Liver (tissue), 9 donors: ENCODE measurements around the gene PLEKHA7. TPM values are rescaled to one million over a fixed set of nuclear protein-coding genes. Genes with fewer than 3 reads are reported as not detected.

ENCODE experiments used
- DNase-seq: peaks from one replicate; pipeline ENCODE4 v3.0.0-alpha.2; 2017; ENCODE audit warnings: low spot score
- H3K27ac ChIP-seq, 2 donors: one replicate each; pipeline ENCODE4 v1.7.0; 2013; ENCODE audit warnings: inconsistent platforms in 2 of 2, low read length in 2 of 2, control low read depth in 1 of 2, low read depth in 1 of 2, mild to moderate bottlenecking in 1 of 2
- H3K27me3 ChIP-seq, 4 donors: one replicate each; pipeline versions ENCODE4 v1.6.1 to v1.7.0; 2013; ENCODE audit warnings: low read length in 3 of 4, inconsistent platforms in 1 of 4, mild to moderate bottlenecking in 1 of 4, moderate library complexity in 1 of 4; ENCODE audit not compliant: control insufficient read depth in 4 of 4, insufficient read depth in 4 of 4
- H3K36me3 ChIP-seq, 4 donors: one replicate each; pipeline versions ENCODE4 v1.6.1 to v1.7.0; 2013; ENCODE audit warnings: low read length in 3 of 4, mild to moderate bottlenecking in 3 of 4, low read depth in 1 of 4, moderate library complexity in 1 of 4; ENCODE audit not compliant: control insufficient read depth in 4 of 4, insufficient read depth in 3 of 4
- H3K4me1 ChIP-seq, 4 donors: one replicate each; pipeline versions ENCODE4 v1.6.1 to v1.7.0; 2013; ENCODE audit warnings: low read length in 3 of 4, mild to moderate bottlenecking in 3 of 4, moderate library complexity in 1 of 4; ENCODE audit not compliant: control insufficient read depth in 4 of 4, insufficient read depth in 4 of 4
- H3K4me3 ChIP-seq, 3 donors: one replicate each; pipeline versions ENCODE4 v1.6.1 to v1.7.0; 2013; ENCODE audit warnings: low read length in 3 of 3, control low read depth in 1 of 3, low read depth in 1 of 3, mild to moderate bottlenecking in 1 of 3
- H3K9ac ChIP-seq, 2 donors: one replicate each; pipeline ENCODE4 v1.7.0; 2013; ENCODE audit warnings: low read length in 2 of 2, mild to moderate bottlenecking in 2 of 2, moderate library complexity in 2 of 2, control low read depth in 1 of 2, low read depth in 1 of 2
- H3K9me3 ChIP-seq, 4 donors: one replicate each; pipeline versions ENCODE4 v1.6.1 to v1.7.0; 2013; ENCODE audit warnings: low read length in 3 of 4; ENCODE audit not compliant: control insufficient read depth in 4 of 4
- ATF3 ChIP-seq: IDR thresholded peaks from 2 replicates; pipeline ENCODE4 v1.6.1; 2016; ENCODE audit warnings: antibody characterized with exemption
- CTCF ChIP-seq: fragments of 150-350 bp; IDR thresholded peaks from 2 replicates; pipeline ENCODE4 v1.5.1; 2017; ENCODE audit warnings: improper control_type of control experiment, low read depth, low read length; ENCODE audit not compliant: missing input control
- EGR1 ChIP-seq, 2 donors: IDR thresholded peaks; 2 replicates each; pipeline ENCODE4 v1.6.1; 2016 to 2018; ENCODE audit warnings: antibody characterized with exemption in 2 of 2, low read depth in 2 of 2
- FOXA1 ChIP-seq: IDR thresholded peaks from 2 replicates; pipeline ENCODE4 v1.6.1; 2016; ENCODE audit warnings: antibody characterized with exemption
- FOXA2 ChIP-seq: IDR thresholded peaks from 2 replicates; pipeline ENCODE4 v1.6.1; 2016; ENCODE audit warnings: antibody characterized with exemption
- GABPA ChIP-seq, 2 donors: IDR thresholded peaks in 1 of 2; conservative IDR thresholded peaks in 1 of 2; 2 replicates each; pipeline ENCODE4 v1.6.1; 2016; ENCODE audit warnings: antibody characterized with exemption in 2 of 2, mild to moderate bottlenecking in 1 of 2, moderate library complexity in 1 of 2
- HNF4A ChIP-seq, 2 donors: conservative IDR thresholded peaks; 2 replicates each; pipeline ENCODE4 v1.6.1; 2016; ENCODE audit warnings: antibody characterized with exemption in 2 of 2, mild to moderate bottlenecking in 2 of 2
- HNF4G ChIP-seq: IDR thresholded peaks from 2 replicates; pipeline ENCODE4 v1.6.1; 2016; ENCODE audit warnings: antibody characterized with exemption
- JUND ChIP-seq, 2 donors: IDR thresholded peaks; 2 replicates each; pipeline ENCODE4 v1.6.1; 2016; ENCODE audit warnings: antibody characterized with exemption in 2 of 2
- NR2F2 ChIP-seq: IDR thresholded peaks from 2 replicates; pipeline ENCODE4 v1.6.1; 2016; ENCODE audit warnings: antibody characterized with exemption
- RAD21 ChIP-seq, 2 donors: IDR thresholded peaks; 2 replicates each; pipeline ENCODE4 v1.6.1; 2016; ENCODE audit warnings: antibody characterized with exemption in 2 of 2, mild to moderate bottlenecking in 2 of 2
- REST ChIP-seq: IDR thresholded peaks from 2 replicates; pipeline ENCODE4 v1.6.1; 2016; ENCODE audit warnings: antibody characterized with exemption, mild to moderate bottlenecking
- RXRA ChIP-seq, 2 donors: IDR thresholded peaks; 2 replicates each; pipeline ENCODE4 v1.6.1; 2017 to 2018; ENCODE audit warnings: antibody characterized with exemption in 2 of 2, mild to moderate bottlenecking in 1 of 2
- SP1 ChIP-seq: IDR thresholded peaks from 2 replicates; pipeline ENCODE4 v1.6.1; 2018; ENCODE audit warnings: antibody characterized with exemption, mild to moderate bottlenecking
- TAF1 ChIP-seq: conservative IDR thresholded peaks from 2 replicates; pipeline ENCODE4 v1.6.1; 2016; ENCODE audit warnings: antibody characterized with exemption, mild to moderate bottlenecking
- YY1 ChIP-seq: IDR thresholded peaks from 2 replicates; pipeline ENCODE4 v1.6.1; 2016; ENCODE audit warnings: antibody characterized with exemption, mild to moderate bottlenecking
- ZBTB33 ChIP-seq: IDR thresholded peaks from 2 replicates; pipeline ENCODE4 v1.6.1; 2016; ENCODE audit warnings: antibody characterized with exemption
- WGBS: extraction: QIAGEN DNeasy Blood & Tissue Kit; methylation state at CpG from one replicate; pipeline ENCODE4 v1.1.7; 2013; 5-methylcytosine and 5-hydroxymethylcytosine counted together
- polyA plus RNA-seq, 2 donors: library from polyadenylated mRNA; stranded (reverse) in 1 of 2; unstranded in 1 of 2; fragments of 200-250 nt in 1 of 2; fragments of >200 nt in 1 of 2; fragmentation: Nextera tagmentation in 1 of 2; extraction: Ambion mirVana in 1 of 2; gene quantifications; one replicate each; pipeline versions ENCODE4 v1.2.1 to v1.2.3, GENCODE V29; 2013 to 2015
- total RNA-seq, 2 donors: library from RNA; depleted of rRNA; stranded (reverse); fragments of >200 nt; gene quantifications; one replicate each; pipeline ENCODE4 v1.2.3, GENCODE V29; 2014
- TF ChIP-seq, protein P1 (sequence below): IDR thresholded peaks from 2 replicates; pipeline ENCODE4 v1.6.1; 2016; ENCODE audit warnings: antibody characterized with exemption
- donor health status: healthy.
- donor health status: healthy.
- donor health status: healthy.
- donor health status: healthy.
- donor health status: healthy.

Gene PLEKHA7
- total and polyA plus RNA-seq, 4 donors, result 6.1 to 28.8 (median 8.5) TPM

DNA sequence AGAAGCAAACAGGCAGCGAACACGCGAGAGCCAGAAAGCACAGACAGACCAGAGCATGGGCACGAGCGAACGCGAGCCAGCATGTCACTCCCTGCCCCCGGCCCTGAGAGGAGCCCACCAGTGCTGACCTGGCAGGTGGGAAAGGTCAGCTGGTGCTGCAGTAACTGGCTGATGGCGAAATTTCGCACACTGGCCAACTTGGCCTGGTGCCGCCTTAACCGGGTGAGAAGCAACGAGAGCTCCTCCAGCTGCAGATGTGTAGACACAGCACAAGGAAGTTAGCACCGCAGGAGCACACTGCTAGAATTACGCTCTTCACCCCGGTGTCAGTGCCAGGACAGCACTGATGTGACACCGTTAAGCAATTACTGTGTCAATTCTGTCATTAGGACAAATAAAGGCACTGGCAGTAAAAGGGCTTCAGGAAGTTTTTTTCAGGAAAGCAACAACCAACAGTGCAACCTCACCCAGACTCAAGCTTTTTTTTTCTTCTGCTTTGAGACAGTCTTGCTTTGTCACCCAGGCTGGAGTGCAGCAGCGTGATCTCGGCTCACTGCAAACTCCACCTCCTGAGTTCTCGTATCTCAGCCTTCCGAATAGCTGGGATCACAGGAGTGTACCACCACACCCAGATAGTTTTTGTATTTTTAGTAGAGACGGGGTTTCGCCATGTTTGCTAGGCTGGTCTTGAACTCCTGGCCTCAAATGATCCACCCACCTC is 199.0 kb downstream of the PLEKHA7 start:
- Histone ChIP-seq H3K36me3 (peaks cover 0 to 20% (median 3%) of the 10 kb centered on the region in 4 donors), H3K9ac (no peak overlapping the region), H3K27me3 (no peaks in the 10 kb centered on the region), H3K9me3 (no peaks in the 10 kb centered on the region), H3K4me3 (no peak overlapping the region), H3K4me1 (peaks cover 8 to 40% (median 21%) of the 10 kb centered on the region in 4 donors), H3K27ac (peak overlapping the region; percentile 65 to 78)
- WGBS, result 36% methylated on average over 23 of the region's 23 CpGs
- no peak for DNase-seq
- no peak for TF ChIP-seq GABPA (IDR thresholded peaks at IDR 0.05 in 1 of 2, conservative IDR thresholded peaks at IDR 0.05 in 1 of 2)
- peak; percentile 74 to 95 for TF ChIP-seq RXRA (IDR thresholded peaks at IDR 0.05)
- TF ChIP-seq ZBTB33, result no peak
- TF ChIP-seq YY1, result peak; percentile 50
- TF ChIP-seq RAD21 (IDR thresholded peaks at IDR 0.05), result peak; percentile 52 to 56
- TF ChIP-seq NR2F2, result no peak
- peak in 1 of 2 donors; percentile 36 for TF ChIP-seq EGR1 (IDR thresholded peaks at IDR 0.05; ENCODE audit: low read depth in 2 of 2)
- peak; percentile 33 for TF ChIP-seq REST
- TF ChIP-seq HNF4A (conservative IDR thresholded peaks at IDR 0.05), result peak in 1 of 2 donors; percentile 75
- TF ChIP-seq SP1, result peak; percentile 51
- no peak for TF ChIP-seq TAF1
- TF ChIP-seq FOXA1, result no peak
- TF ChIP-seq JUND (IDR thresholded peaks at IDR 0.05), result peak in 1 of 2 donors; percentile 75
- no peak for TF ChIP-seq HNF4G
- TF ChIP-seq, protein P1, sequence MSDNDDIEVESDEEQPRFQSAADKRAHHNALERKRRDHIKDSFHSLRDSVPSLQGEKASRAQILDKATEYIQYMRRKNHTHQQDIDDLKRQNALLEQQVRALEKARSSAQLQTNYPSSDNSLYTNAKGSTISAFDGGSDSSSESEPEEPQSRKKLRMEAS, result peak; percentile 92
- TF ChIP-seq FOXA2, result peak; percentile 73
- TF ChIP-seq ATF3, result no peak
- no peak for TF ChIP-seq CTCF
